ENCODE data around the gene TECPR2. TPM values are rescaled to one million over a fixed set of nuclear protein-coding genes. Genes with fewer than 3 reads are reported as not detected.

TECPR2 gene
- total RNA-seq, 1 experiment from 2014 or later: 4.8 TPM

GRCh38 chr14:102461490-102462338 is 99.0 kb downstream of the TECPR2 start:
- DNase-seq (ENCODE audit: low read depth in 1 of 2, low spot score in 2 of 2): no peak
- no peaks in the 10 kb centered on the region for H3K27me3 ChIP-seq (replicated peaks)
- H3K4me1 ChIP-seq (replicated peaks): no peaks in the 10 kb centered on the region
- H3K4me3 ChIP-seq: no peak overlapping the region
- H3K27ac ChIP-seq: no peak overlapping the region
- H3K9me3 ChIP-seq (replicated peaks): no peaks in the 10 kb centered on the region
- peaks cover 7% of the 10 kb centered on the region; the same call in 1 of the 2 replicates for H3K36me3 ChIP-seq

GRCh38 chr14:102462391-102462790 is 99.7 kb downstream of the TECPR2 start:
- Histone ChIP-seq H3K36me3 (peaks cover 7% of the 10 kb centered on the region; the same call in 1 of the 2 replicates), H3K27me3 (replicated peaks) (no peaks in the 10 kb centered on the region), H3K9me3 (replicated peaks) (no peaks in the 10 kb centered on the region), H3K4me1 (replicated peaks) (no peaks in the 10 kb centered on the region), H3K4me3 (no peak overlapping the region), H3K27ac (no peak overlapping the region)
- no peak for DNase-seq (ENCODE audit: low read depth in 1 of 2, low spot score in 2 of 2)

- Histone ChIP-seq H3K27ac (no peak overlapping the region), H3K27me3 (replicated peaks) (no peaks in the 10 kb centered on the region), H3K4me1 (replicated peaks) (no peaks in the 10 kb centered on the region), H3K4me3 (no peak overlapping the region), H3K9me3 (replicated peaks) (no peaks in the 10 kb centered on the region), H3K36me3 (peaks cover 4% of the 10 kb centered on the region; the same call in 1 of the 2 replicates)
- no peak for DNase-seq (ENCODE audit: low read depth in 1 of 2, low spot score in 2 of 2)
Observed at GRCh38 chr14:102464006-102464405, 101.3 kb downstream of the TECPR2 start.

GRCh38 chr14:102464846-102465341 is 102.2 kb downstream of the TECPR2 start:
- Histone ChIP-seq H3K4me3 (no peak overlapping the region), H3K27me3 (replicated peaks) (no peaks in the 10 kb centered on the region), H3K27ac (no peak overlapping the region), H3K4me1 (replicated peaks) (no peaks in the 10 kb centered on the region), H3K9me3 (replicated peaks) (no peaks in the 10 kb centered on the region), H3K36me3 (peaks cover 4% of the 10 kb centered on the region; the same call in 1 of the 2 replicates)
- no peak for DNase-seq (ENCODE audit: low read depth in 1 of 2, low spot score in 2 of 2)

GRCh38 chr14:102469261-102469660 is 106.5 kb downstream of the TECPR2 start:
- DNase-seq (ENCODE audit: low read depth in 1 of 2, low spot score in 2 of 2): no peak

GRCh38 chr14:102471921-102472790 is 109.4 kb downstream of the TECPR2 start:
- H3K4me3 ChIP-seq: no peak overlapping the region
- DNase-seq (ENCODE audit: low read depth in 1 of 2, low spot score in 2 of 2): no peak
- 0 out of 2 replicates have a peak, but pooled peaks cover 3% of the 10 kb centered on the region for H3K4me1 ChIP-seq (replicated peaks)
- no peaks in the 10 kb centered on the region for H3K27me3 ChIP-seq (replicated peaks)
- no peak overlapping the region for H3K27ac ChIP-seq
- no peaks in the 10 kb centered on the region for H3K9me3 ChIP-seq (replicated peaks)
- no peaks in the 10 kb centered on the region for H3K36me3 ChIP-seq

More at GRCh38 chr14:102469261-102469660, 106.5 kb downstream of the TECPR2 start:
- no peaks in the 10 kb centered on the region for H3K9me3 ChIP-seq (replicated peaks)
- H3K4me1 ChIP-seq (replicated peaks): 0 out of 2 replicates have a peak, but pooled peaks cover 3% of the 10 kb centered on the region
- no peak overlapping the region for H3K27ac ChIP-seq
- H3K4me3 ChIP-seq: no peak overlapping the region
- peaks cover 4% of the 10 kb centered on the region; the same call in 1 of the 2 replicates for H3K36me3 ChIP-seq
- H3K27me3 ChIP-seq (replicated peaks): no peaks in the 10 kb centered on the region

GRCh38 chr14:102472791-102473150 is 110.0 kb downstream of the TECPR2 start:
- H3K27ac ChIP-seq: no peak overlapping the region
- 0 out of 2 replicates have a peak, but pooled peaks cover 3% of the 10 kb centered on the region for H3K4me1 ChIP-seq (replicated peaks)
- no peaks in the 10 kb centered on the region for H3K27me3 ChIP-seq (replicated peaks)
- DNase-seq (ENCODE audit: low read depth in 1 of 2, low spot score in 2 of 2): no peak
- H3K4me3 ChIP-seq: no peak overlapping the region
- H3K36me3 ChIP-seq: no peaks in the 10 kb centered on the region
- no peaks in the 10 kb centered on the region for H3K9me3 ChIP-seq (replicated peaks)

GRCh38 chr14:102473559-102473958 is 110.8 kb downstream of the TECPR2 start:
- Histone ChIP-seq H3K4me3 (no peak overlapping the region), H3K36me3 (no peaks in the 10 kb centered on the region), H3K27ac (no peak overlapping the region), H3K9me3 (replicated peaks) (no peaks in the 10 kb centered on the region), H3K4me1 (replicated peaks) (0 out of 2 replicates have a peak, but pooled peaks cover 3% of the 10 kb centered on the region), H3K27me3 (replicated peaks) (no peaks in the 10 kb centered on the region)
- no peak for DNase-seq (ENCODE audit: low read depth in 1 of 2, low spot score in 2 of 2)

- no peak for DNase-seq (ENCODE audit: low read depth in 1 of 2, low spot score in 2 of 2)
Observed at GRCh38 chr14:102474934-102475333, 112.2 kb downstream of the TECPR2 start.

GRCh38 chr14:102479107-102479506 is 116.4 kb downstream of the TECPR2 start:
- H3K27ac ChIP-seq: no peak overlapping the region
- no peak overlapping the region for H3K4me3 ChIP-seq
- no peaks in the 10 kb centered on the region for H3K27me3 ChIP-seq (replicated peaks)
- no peak for DNase-seq (ENCODE audit: low read depth in 1 of 2, low spot score in 2 of 2)
- H3K36me3 ChIP-seq: no peaks in the 10 kb centered on the region; the same call in 1 of the 2 replicates
- no peaks in the 10 kb centered on the region for H3K4me1 ChIP-seq (replicated peaks)
- H3K9me3 ChIP-seq (replicated peaks): no peaks in the 10 kb centered on the region

More at GRCh38 chr14:102474934-102475333, 112.2 kb downstream of the TECPR2 start:
- H3K4me3 ChIP-seq: no peak overlapping the region
- H3K27me3 ChIP-seq (replicated peaks): no peaks in the 10 kb centered on the region
- H3K4me1 ChIP-seq (replicated peaks): 0 out of 2 replicates have a peak, but pooled peaks cover 3% of the 10 kb centered on the region
- no peak overlapping the region for H3K27ac ChIP-seq
- no peaks in the 10 kb centered on the region for H3K36me3 ChIP-seq
- no peaks in the 10 kb centered on the region for H3K9me3 ChIP-seq (replicated peaks)

- Histone ChIP-seq H3K4me3 (no peak overlapping the region), H3K4me1 (replicated peaks) (no peaks in the 10 kb centered on the region), H3K27me3 (replicated peaks) (no peaks in the 10 kb centered on the region), H3K9me3 (replicated peaks) (no peaks in the 10 kb centered on the region), H3K36me3 (no peaks in the 10 kb centered on the region; the same call in 1 of the 2 replicates), H3K27ac (no peak overlapping the region)
- DNase-seq (ENCODE audit: low read depth in 1 of 2, low spot score in 2 of 2): no peak
Observed at GRCh38 chr14:102479777-102480176, 117.0 kb downstream of the TECPR2 start.

- Histone ChIP-seq H3K27ac (no peak overlapping the region), H3K27me3 (replicated peaks) (no peaks in the 10 kb centered on the region), H3K9me3 (replicated peaks) (no peaks in the 10 kb centered on the region), H3K36me3 (no peaks in the 10 kb centered on the region; the same call in 1 of the 2 replicates), H3K4me3 (no peak overlapping the region), H3K4me1 (replicated peaks) (no peaks in the 10 kb centered on the region)
- no peak for DNase-seq (ENCODE audit: low read depth in 1 of 2, low spot score in 2 of 2)
Observed at GRCh38 chr14:102481371-102481770, 118.6 kb downstream of the TECPR2 start.

- Histone ChIP-seq H3K36me3 (no peaks in the 10 kb centered on the region; the same call in 1 of the 2 replicates), H3K4me3 (no peak overlapping the region), H3K9me3 (replicated peaks) (no peaks in the 10 kb centered on the region), H3K27me3 (replicated peaks) (no peaks in the 10 kb centered on the region), H3K27ac (no peak overlapping the region), H3K4me1 (replicated peaks) (no peaks in the 10 kb centered on the region)
- no peak for DNase-seq (ENCODE audit: low read depth in 1 of 2, low spot score in 2 of 2)
Observed at GRCh38 chr14:102481791-102482238, 119.1 kb downstream of the TECPR2 start.

Data from SJSA1 (cell line).